ENCODE data around the gene UCK2.

UCK2 gene

GRCh38 chr1:165945911-165946310 is 118.5 kb downstream of the UCK2 start:
- no peak for DNase-seq
- Histone ChIP-seq H3K27ac (ENCODE audit: low read depth, low read length) (no peak overlapping the region), H3K23ac (ENCODE audit: low read length) (no peak overlapping the region), H3K79me2 (ENCODE audit: control insufficient read depth, insufficient read depth, low read length) (no peaks in the 10 kb centered on the region), H2AK5ac (ENCODE audit: low read length) (no peak overlapping the region), H2BK5ac (ENCODE audit: low read length) (no peak overlapping the region), H4K5ac (ENCODE audit: low read length) (no peak overlapping the region), H2BK15ac (replicated peaks; ENCODE audit: low read depth) (no peak overlapping the region), H3K36me3 (ENCODE audit: control insufficient read depth, insufficient read depth, low read length) (no peaks in the 10 kb centered on the region), H3K4me1 (ENCODE audit: control insufficient read depth, low read depth, low read length) (no peaks in the 10 kb centered on the region), H3K9ac (ENCODE audit: low read length) (no peak overlapping the region), H4K8ac (ENCODE audit: low read depth, low read length) (no peak overlapping the region), H3K18ac (ENCODE audit: low read length) (no peak overlapping the region), H3K4me3 (ENCODE audit: low read length) (no peak overlapping the region), H2BK120ac (ENCODE audit: low read depth, low read length) (no peak overlapping the region), H3K27me3 (ENCODE audit: insufficient read depth, low read length, poor library complexity) (no peaks in the 10 kb centered on the region), H3K4ac (ENCODE audit: low read depth, low read length) (no peak overlapping the region), H3K4me2 (ENCODE audit: low read length) (no peak overlapping the region), H3K79me1 (ENCODE audit: low read length) (no peaks in the 10 kb centered on the region), H3K56ac (ENCODE audit: low read length) (no peak overlapping the region)
- WGBS (ENCODE audit: extremely low coverage, insufficient coverage, low lambda C conversion rate) = no CpG with 5 or more reads among the region's 4 CpGs

GRCh38 chr1:165947797-165948455 is 120.5 kb downstream of the UCK2 start:
- H3K9ac ChIP-seq (ENCODE audit: low read length) = no peak overlapping the region
- H2AK5ac ChIP-seq (ENCODE audit: low read length) = no peak overlapping the region
- no peaks in the 10 kb centered on the region for H3K4me1 ChIP-seq (ENCODE audit: control insufficient read depth, low read depth, low read length)
- no peak overlapping the region for H3K56ac ChIP-seq (ENCODE audit: low read length)
- H3K4ac ChIP-seq (ENCODE audit: low read depth, low read length) = no peak overlapping the region
- no peak overlapping the region for H3K23ac ChIP-seq (ENCODE audit: low read length)
- no peak overlapping the region for H2BK15ac ChIP-seq (replicated peaks; ENCODE audit: low read depth)
- no peak overlapping the region for H2BK5ac ChIP-seq (ENCODE audit: low read length)
- no peak overlapping the region for H3K18ac ChIP-seq (ENCODE audit: low read length)
- H3K36me3 ChIP-seq (ENCODE audit: control insufficient read depth, insufficient read depth, low read length) = no peaks in the 10 kb centered on the region
- no peak overlapping the region for H4K5ac ChIP-seq (ENCODE audit: low read length)
- DNase-seq = no peak
- H3K79me1 ChIP-seq (ENCODE audit: low read length) = no peaks in the 10 kb centered on the region
- no peak overlapping the region for H2BK120ac ChIP-seq (ENCODE audit: low read depth, low read length)
- no peaks in the 10 kb centered on the region for H3K27me3 ChIP-seq (ENCODE audit: insufficient read depth, low read length, poor library complexity)
- H3K4me3 ChIP-seq (ENCODE audit: low read length) = no peak overlapping the region
- no peak overlapping the region for H3K27ac ChIP-seq (ENCODE audit: low read depth, low read length)
- no peak overlapping the region for H3K4me2 ChIP-seq (ENCODE audit: low read length)
- no peak overlapping the region for H4K8ac ChIP-seq (ENCODE audit: low read depth, low read length)
- WGBS (ENCODE audit: extremely low coverage, insufficient coverage, low lambda C conversion rate) = no CpG with 5 or more reads among the region's 6 CpGs
- no peaks in the 10 kb centered on the region for H3K79me2 ChIP-seq (ENCODE audit: control insufficient read depth, insufficient read depth, low read length)

- Histone ChIP-seq H2BK15ac (replicated peaks; ENCODE audit: low read depth) (no peak overlapping the region), H3K79me2 (ENCODE audit: control insufficient read depth, insufficient read depth, low read length) (no peaks in the 10 kb centered on the region), H3K23ac (ENCODE audit: low read length) (no peak overlapping the region), H3K4me3 (ENCODE audit: low read length) (no peak overlapping the region), H3K27ac (ENCODE audit: low read depth, low read length) (no peak overlapping the region), H3K79me1 (ENCODE audit: low read length) (no peaks in the 10 kb centered on the region), H4K5ac (ENCODE audit: low read length) (no peak overlapping the region), H3K4ac (ENCODE audit: low read depth, low read length) (no peak overlapping the region), H3K4me1 (ENCODE audit: control insufficient read depth, low read depth, low read length) (no peaks in the 10 kb centered on the region), H2BK120ac (ENCODE audit: low read depth, low read length) (no peak overlapping the region), H3K4me2 (ENCODE audit: low read length) (no peak overlapping the region), H3K27me3 (ENCODE audit: insufficient read depth, low read length, poor library complexity) (no peaks in the 10 kb centered on the region), H3K18ac (ENCODE audit: low read length) (no peak overlapping the region), H3K9ac (ENCODE audit: low read length) (no peak overlapping the region), H3K36me3 (ENCODE audit: control insufficient read depth, insufficient read depth, low read length) (no peaks in the 10 kb centered on the region), H2AK5ac (ENCODE audit: low read length) (no peak overlapping the region), H3K56ac (ENCODE audit: low read length) (no peak overlapping the region), H2BK5ac (ENCODE audit: low read length) (no peak overlapping the region), H4K8ac (ENCODE audit: low read depth, low read length) (no peak overlapping the region)
- peak; percentile 43 for DNase-seq
- WGBS (ENCODE audit: extremely low coverage, insufficient coverage, low lambda C conversion rate) = no CpG with 5 or more reads among the region's 6 CpGs
Observed at GRCh38 chr1:165949335-165950130, 122.1 kb downstream of the UCK2 start.

GRCh38 chr1:165954940-165955339 is 127.5 kb downstream of the UCK2 start:
- no CpG with 5 or more reads among the region's 2 CpGs for WGBS (ENCODE audit: extremely low coverage, insufficient coverage, low lambda C conversion rate)
- no peak overlapping the region for H3K27ac ChIP-seq (ENCODE audit: low read depth, low read length)
- H2BK120ac ChIP-seq (ENCODE audit: low read depth, low read length) = no peak overlapping the region
- no peak overlapping the region for H3K4me3 ChIP-seq (ENCODE audit: low read length)
- no peak for DNase-seq
- H4K8ac ChIP-seq (ENCODE audit: low read depth, low read length) = no peak overlapping the region
- H3K27me3 ChIP-seq (ENCODE audit: insufficient read depth, low read length, poor library complexity) = no peaks in the 10 kb centered on the region
- no peak overlapping the region for H2AK5ac ChIP-seq (ENCODE audit: low read length)
- H2BK15ac ChIP-seq (replicated peaks; ENCODE audit: low read depth) = no peak overlapping the region
- H3K79me1 ChIP-seq (ENCODE audit: low read length) = no peaks in the 10 kb centered on the region
- no peak overlapping the region for H4K5ac ChIP-seq (ENCODE audit: low read length)
- no peak overlapping the region for H3K9ac ChIP-seq (ENCODE audit: low read length)
- no peak overlapping the region for H3K23ac ChIP-seq (ENCODE audit: low read length)
- no peak overlapping the region for H3K18ac ChIP-seq (ENCODE audit: low read length)
- no peaks in the 10 kb centered on the region for H3K4me1 ChIP-seq (ENCODE audit: control insufficient read depth, low read depth, low read length)
- H3K36me3 ChIP-seq (ENCODE audit: control insufficient read depth, insufficient read depth, low read length) = no peaks in the 10 kb centered on the region
- H3K4me2 ChIP-seq (ENCODE audit: low read length) = no peak overlapping the region
- no peak overlapping the region for H3K56ac ChIP-seq (ENCODE audit: low read length)
- H3K4ac ChIP-seq (ENCODE audit: low read depth, low read length) = no peak overlapping the region
- H3K79me2 ChIP-seq (ENCODE audit: control insufficient read depth, insufficient read depth, low read length) = no peaks in the 10 kb centered on the region
- H2BK5ac ChIP-seq (ENCODE audit: low read length) = no peak overlapping the region

GRCh38 chr1:165958306-165958705 is 130.9 kb downstream of the UCK2 start:
- H2BK15ac ChIP-seq (replicated peaks; ENCODE audit: low read depth) = no peak overlapping the region

More at GRCh38 chr1:165958306-165958705, 130.9 kb downstream of the UCK2 start:
- Histone ChIP-seq H3K27me3 (ENCODE audit: insufficient read depth, low read length, poor library complexity) (no peaks in the 10 kb centered on the region), H3K23ac (ENCODE audit: low read length) (no peak overlapping the region), H3K4ac (ENCODE audit: low read depth, low read length) (no peak overlapping the region), H3K18ac (ENCODE audit: low read length) (no peak overlapping the region), H4K8ac (ENCODE audit: low read depth, low read length) (no peak overlapping the region), H2BK5ac (ENCODE audit: low read length) (no peak overlapping the region), H3K4me3 (ENCODE audit: low read length) (no peak overlapping the region), H3K56ac (ENCODE audit: low read length) (no peak overlapping the region), H3K79me2 (ENCODE audit: control insufficient read depth, insufficient read depth, low read length) (no peaks in the 10 kb centered on the region), H3K79me1 (ENCODE audit: low read length) (no peaks in the 10 kb centered on the region), H3K4me1 (ENCODE audit: control insufficient read depth, low read depth, low read length) (no peaks in the 10 kb centered on the region), H3K4me2 (ENCODE audit: low read length) (no peak overlapping the region), H2BK120ac (ENCODE audit: low read depth, low read length) (no peak overlapping the region), H3K27ac (ENCODE audit: low read depth, low read length) (no peak overlapping the region), H3K36me3 (ENCODE audit: control insufficient read depth, insufficient read depth, low read length) (no peaks in the 10 kb centered on the region), H2AK5ac (ENCODE audit: low read length) (no peak overlapping the region), H4K5ac (ENCODE audit: low read length) (no peak overlapping the region), H3K9ac (ENCODE audit: low read length) (no peak overlapping the region)
- no peak for DNase-seq
